NCI-H69 (cell line): ENCODE data around the gene HDAC7.
"Not testable (repeated sequence)": the region's sequence is repeated elsewhere in the genome, so short reads cannot be mapped to it uniquely, and the experiment has no call there.

Experiments used
- DNase-seq: peaks from one replicate; lab custom pipeline; 2025; lab: John Stamatoyannopoulos, UW

Gene HDAC7

GRCh38 chr12:47812797-47813510 lies 6.7 kb downstream of the HDAC7 start:
- DNase-seq = peak; percentile 66

DNA sequence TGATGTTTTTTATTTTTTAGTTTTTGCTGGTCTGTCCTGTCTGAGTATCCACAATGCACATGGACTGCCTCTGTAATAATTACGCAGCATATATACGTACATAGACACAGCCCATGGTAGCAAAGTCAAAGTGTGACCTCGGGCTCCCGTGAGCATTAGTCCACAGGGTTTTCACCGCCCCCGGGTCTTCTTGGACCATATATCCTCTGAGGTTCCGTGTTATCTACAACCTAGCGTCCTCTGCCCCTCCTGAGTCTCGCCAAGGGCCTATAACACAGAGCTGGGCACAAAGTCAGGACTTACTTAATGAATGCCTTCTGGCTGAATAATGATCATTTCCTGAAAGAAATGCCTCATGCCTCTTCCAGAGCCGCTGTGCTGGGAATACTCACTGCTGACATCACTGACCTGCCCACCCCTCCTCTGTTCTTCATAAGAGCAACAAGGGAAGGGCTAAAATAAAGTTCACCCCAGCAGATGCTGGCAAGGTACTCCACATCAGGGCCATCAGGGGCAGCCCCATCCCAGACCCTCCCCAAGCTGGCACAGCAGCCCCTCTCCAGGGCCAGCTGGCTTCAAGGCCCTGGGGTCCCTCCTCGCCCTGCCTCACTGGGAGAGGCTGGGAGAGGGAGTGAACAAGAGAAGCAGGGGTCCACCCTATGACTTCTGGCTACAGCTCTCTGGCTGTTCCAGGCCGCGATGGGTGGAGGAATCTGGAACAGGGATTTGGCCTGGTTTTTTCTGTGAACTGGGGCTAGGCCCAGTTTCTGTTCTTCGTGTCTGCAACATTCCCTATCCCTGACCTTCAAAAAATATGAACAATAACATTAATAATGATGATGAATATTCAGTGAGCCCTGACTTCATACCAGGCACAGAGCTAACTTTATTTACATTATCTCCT lies 7.9 kb downstream of the HDAC7 start:
- DNase-seq = no peak

- DNase-seq = no peak
Measured at GRCh38 chr12:47811072-47811396, 8.7 kb downstream of the HDAC7 start.

- DNase-seq = not testable (repeated sequence)
Measured at GRCh38 chr12:47809518-47809917, 10.2 kb downstream of the HDAC7 start.

DNA sequence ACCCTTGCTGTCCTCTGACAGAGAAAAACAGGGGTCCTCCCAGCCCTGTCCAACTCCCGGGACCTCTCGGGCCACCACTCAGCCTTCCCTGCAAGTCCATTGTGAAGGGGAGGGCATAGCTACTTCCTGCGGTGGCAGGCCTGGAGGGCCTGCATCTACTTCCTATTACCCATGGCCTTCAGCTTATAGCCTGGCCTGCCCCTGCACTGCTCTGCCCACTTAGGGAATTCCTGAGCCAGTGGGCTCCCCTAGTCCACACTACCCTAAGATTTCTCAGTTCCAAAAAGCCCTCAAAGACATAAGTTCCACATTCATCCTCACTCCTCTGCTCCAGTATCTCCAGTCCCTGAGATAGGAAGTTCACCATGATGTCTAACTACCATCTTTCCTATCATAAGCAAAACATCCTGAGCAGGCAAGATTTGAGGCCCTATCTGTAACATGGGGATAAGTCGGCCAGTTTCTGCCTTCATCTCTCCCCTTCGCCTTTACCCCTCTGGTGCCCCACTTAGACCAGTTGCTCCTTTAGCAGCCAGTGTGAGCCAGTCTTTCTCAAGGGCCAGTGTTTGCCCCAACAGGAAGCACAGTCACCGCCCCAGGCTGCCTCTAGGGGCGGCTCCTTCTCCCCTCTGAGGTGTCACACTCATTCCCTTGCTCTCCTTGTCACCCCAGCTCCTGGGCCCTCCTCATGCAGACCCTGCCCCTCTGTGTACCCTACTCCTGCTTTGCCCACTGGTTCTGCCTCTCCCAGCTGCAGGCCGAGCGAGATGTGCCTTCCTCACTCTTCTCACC lies 10.9 kb downstream of the HDAC7 start:
- no peak for DNase-seq

DNA sequence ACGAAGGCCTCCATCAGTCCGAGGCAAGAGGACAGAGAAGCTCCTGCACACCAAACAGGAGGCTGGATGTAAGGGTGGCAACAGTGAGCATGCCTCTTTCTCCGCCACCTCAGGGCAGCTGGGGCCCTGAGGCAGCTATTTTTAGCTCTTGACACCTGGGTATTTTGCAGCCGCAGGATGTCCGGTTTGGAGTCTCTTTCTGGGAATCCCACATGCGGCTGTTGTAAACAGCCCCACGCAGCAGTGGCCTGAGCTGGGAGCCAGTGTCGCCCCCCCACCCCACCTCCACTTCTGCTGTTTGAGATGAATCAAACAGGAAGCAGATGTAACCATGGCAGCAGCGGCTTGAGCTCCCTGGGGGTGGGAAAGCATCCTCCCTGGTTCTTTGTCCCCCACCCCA lies 11.7 kb downstream of the HDAC7 start:
- peak; percentile 29 for DNase-seq

DNA sequence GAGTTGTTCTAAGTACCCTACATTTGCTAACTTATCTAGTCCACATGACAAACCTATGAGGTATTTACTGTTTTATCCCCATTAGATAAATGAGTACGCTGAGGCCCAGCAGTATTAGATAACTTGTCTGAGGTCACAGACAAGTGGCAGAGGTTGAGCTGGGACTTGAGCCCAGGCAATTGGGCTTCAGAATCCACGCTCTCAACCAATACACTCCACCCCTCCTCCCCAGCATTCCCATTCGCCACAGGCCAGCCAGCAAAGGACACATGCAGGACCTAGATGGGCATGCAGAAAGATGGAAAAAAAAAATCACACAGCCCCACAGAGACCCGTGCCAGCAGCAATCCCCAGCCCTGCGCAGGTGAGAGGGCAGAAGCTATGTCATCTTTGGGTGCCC lies 12.4 kb downstream of the HDAC7 start:
- no peak for DNase-seq

- DNase-seq = no peak
Measured at GRCh38 chr12:47805417-47805816, 14.3 kb downstream of the HDAC7 start.

DNA sequence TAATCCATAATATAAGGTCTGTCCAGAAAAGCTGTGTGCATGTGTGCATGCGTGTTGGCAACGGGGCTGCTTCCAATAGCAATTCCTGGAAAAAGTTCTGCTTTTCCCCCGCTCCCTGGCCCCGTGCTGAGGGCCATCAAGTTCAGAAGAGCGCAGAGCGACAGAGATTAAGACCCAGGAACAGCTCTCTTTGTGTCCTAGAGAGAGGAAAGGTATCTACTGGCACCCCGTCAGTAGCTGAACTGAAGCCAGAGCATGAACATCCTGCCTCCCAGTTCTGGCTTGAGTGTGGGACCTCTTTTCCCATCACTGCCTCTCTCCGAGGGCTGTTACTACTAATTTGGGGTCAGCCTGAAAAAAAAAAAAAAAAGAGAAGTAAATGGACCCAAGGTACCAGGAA lies 15.5 kb downstream of the HDAC7 start:
- DNase-seq = no peak

DNA sequence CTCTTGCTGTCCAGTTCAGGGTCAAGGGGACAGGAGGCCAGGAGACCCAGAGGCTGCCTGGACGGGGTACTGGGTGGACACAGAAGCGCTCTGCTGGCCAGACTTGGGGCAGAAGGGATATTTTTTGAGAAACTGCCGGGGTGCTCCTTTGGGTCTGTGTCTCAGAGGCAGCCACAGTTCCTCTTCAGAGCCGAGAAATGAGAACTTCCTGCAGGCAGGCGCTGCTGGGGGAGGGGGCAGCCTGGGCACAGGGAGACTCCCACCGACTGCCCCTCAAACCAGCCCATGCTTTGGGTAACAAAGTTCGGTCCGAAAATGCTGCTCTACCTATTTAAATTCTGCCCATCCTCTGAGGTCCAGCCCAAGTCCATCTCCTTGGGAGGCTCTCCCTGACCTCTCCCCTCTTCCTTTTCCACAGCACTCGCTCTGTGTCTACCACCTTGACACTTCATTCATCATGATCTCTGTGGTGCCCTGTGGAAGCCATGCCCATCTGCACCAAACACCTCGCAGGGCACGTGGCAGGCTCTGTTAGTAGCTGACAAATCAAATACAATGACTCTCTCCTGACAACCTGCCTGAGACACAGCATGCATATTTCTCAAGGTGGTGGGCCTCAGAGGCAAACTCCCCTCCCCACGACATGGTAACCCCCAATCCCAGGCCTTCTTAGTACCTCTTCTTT lies 16.4 kb downstream of the HDAC7 start:
- DNase-seq = no peak

DNA sequence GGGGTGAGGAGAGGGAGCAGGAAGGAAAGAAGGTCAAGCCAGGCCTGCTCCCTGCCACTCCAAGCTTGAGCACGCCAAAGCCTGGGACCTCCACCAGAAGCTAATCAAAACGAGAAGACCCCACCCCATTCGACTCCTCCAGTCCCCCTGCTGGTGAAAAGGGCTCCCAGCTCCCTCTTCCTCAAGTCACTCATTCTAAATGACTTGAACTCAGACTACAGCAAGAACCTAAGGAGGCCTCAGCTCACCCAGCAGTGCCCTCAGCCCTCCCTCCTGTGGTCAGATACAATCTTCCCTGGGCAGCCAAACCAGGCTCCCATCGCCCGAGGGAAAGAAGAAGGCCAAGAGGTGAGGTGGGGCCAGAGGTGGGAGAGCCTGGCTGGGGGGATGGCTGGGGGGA lies 17.4 kb downstream of the HDAC7 start:
- no peak for DNase-seq

GRCh38 chr12:47801904-47802246 lies 17.8 kb downstream of the HDAC7 start:
- no peak for DNase-seq

GRCh38 chr12:47801170-47801903 lies 18.4 kb downstream of the HDAC7 start:
- DNase-seq = peak; percentile 25

GRCh38 chr12:47800582-47800981 lies 19.1 kb downstream of the HDAC7 start:
- DNase-seq = no peak

DNA sequence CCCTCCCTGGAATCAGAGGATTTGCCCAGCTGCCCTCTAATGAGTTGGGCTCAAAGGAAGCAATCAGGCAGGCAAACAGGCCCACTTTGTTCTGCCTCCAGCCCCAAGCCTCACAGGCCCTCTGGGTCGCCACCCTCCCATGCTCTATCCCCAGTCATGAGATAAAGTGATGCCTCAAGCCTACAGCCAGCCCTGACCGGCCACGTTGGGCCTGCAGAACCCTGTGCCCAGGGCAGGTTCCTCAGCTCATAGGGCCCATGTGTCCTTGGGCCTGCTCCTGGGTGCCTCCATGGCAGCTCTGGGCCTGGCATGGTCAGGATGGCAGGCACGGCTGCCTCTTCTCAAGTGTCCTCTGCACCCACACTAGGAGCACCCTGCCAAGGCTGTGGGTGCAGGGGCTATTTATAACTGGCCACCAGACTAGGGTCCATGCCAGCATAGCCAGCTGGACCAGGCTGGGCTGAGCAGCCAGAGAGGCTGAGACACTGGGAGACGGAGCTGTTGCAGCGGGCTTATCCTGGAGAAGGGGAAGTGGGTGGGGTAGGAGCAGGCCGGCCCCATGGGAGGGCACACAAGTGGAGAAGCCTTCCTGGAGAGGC lies 20.2 kb downstream of the HDAC7 start:
- DNase-seq = no peak

DNA sequence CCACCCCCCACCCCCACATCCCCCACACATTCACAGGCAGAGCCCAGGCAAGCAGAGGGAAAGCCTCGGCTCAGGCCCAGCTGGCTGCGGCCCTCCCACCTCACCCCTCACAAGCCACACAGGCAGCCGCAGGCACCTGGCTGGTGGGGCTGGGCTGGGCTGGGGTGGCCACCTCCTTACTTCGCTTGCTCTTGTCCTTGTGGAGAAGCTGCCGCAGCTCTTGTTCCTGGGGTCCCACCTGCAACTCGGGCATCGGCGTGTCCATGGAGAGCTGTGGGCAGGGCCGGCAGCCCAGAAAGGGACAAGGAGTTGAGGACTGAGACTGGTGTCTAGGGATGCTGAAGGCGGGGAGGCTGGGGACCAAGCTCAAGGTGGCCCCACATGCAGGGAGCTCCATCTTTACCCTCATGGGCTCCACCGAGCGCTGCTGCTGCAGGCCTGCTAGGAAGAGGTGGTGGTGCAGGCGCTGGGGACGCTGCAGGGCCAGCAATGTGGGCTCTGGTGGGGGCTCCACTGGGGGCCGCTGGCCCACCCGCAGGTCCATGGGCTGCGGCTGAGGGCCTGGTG lies 21.2 kb downstream of the HDAC7 start:
- no peak for DNase-seq

DNA sequence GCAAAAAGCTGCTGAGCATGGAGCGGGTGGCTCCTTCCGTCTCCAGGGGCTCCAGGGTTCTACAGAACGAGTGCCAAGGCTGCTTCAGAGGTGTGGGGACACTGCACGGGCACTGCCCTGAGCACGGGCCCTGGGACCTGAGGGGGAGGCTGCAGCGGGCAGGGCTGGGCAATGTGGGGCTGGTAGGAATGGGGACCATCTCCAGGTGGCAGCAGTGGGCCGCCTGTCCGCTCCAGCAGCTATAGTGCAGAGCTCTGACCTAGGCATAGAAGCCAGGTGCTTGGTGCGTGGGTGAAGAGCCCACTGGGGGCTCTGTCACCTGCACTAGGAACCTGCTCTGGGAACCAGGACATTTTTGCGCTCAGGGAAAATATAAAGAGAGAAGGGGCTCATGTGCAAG lies 22.3 kb downstream of the HDAC7 start:
- peak; percentile 70 for DNase-seq

GRCh38 chr12:47795814-47796411 lies 23.8 kb downstream of the HDAC7 start:
- DNase-seq = no peak

DNA sequence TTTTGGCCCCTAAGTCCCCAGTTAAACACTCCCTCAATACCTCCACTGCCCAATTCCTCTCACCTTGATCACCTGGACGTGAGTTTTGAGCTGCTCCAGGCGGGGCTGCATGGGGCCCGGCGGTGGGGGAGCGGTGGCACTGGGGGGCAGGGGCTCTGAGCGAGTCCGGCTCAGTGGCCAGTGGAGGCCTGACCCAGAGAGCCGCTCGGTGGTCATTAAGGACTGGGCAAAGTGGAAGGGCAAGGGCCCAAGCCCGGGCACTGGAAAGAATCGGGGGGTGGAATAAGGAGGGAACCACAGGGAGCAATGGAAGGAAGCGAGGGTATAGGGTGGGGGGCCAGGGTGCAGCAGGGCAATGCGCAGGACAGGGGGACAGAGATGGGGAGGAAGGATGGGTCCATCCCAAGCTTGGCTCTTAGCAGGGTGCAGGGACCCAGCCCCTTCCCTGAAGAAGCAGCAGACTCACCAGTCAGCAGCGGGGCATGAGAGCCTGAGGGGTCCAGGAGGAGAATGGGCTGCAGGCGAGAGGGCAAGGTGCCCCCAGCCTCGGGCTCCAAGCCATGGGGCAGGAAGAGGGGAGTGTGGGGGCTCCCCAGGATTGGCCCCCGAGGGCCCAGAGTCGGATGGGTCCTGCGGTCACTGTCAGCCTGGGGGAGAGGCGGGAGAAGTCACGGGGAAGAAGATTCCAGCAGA lies 24.4 kb downstream of the HDAC7 start:
- no peak for DNase-seq

GRCh38 chr12:47794679-47795078 lies 25.0 kb downstream of the HDAC7 start:
- DNase-seq = no peak
